ENCODE results near the gene DSCAML1.
A peak's percentile ranks its signal among the peaks of the same experiment; 100 is the strongest.

Gene DSCAML1

DNA sequence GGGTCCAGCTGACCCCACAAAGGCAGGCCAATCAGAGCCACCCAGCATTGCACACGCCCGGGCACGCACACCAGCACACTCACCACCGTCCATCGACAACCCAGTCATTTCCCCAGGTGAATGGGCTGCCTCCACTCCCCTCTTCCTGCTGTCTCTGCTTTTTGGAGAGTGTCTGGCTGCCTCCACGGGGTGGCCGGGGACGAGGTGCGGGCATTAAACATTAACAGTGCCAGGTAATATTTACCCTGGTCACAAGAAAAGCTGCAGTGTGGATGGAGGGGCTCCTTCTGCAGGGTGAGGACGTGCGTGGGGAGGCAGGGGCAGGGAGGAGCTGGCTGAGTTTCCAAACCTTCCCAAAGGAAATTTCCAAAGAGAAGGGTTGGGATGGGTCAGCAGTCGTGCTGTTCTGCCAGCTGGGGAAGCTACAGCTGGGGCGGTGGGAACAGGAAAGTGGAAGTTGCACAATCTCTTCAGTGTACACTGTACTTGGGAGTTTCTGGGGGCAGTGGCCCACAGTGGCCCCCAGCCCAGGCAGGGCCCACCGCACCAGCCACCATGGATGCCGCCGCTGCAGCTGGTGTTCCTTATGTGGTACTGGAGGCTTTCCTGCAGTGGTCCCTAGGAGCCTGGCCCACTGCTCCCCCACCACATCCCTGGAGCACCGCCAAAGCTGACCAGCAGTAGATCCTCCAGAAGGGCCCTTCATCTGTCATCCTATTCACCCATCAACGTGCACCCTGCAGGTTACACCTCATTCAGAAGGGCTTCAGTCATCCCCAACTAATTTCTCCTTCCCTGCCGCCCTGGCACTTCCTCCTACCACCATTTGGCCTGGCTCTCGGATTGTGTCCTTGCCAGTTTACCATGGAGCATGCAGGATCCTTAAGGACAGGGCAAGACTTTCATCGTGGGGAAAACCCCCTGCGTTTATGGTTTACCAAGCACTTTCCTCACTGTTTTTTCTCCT lies 27.8 kb upstream of the DSCAML1 start, which contains the start of gene FXYD2:
FXYD2 (minus strand) TSS at position 174 of the 967 bp plus-strand sequence; CDS start at position 108, 66 bp downstream.
- no peak for DNase-seq (ENCODE audit: low read depth, low spot score)
- POLR2A ChIA-PET, result no interaction called here
- TF ChIP-seq CTCF (IDR thresholded peaks at IDR 0.05; ENCODE audit: insufficient read depth, low read length, missing control alignments), result no peak
- CTCF ChIA-PET, result interaction anchor here (0.9 to 11.7 kb wide), 9 partner anchors 8 to 398 kb away, joined by 3 to 316 read pairs (median 4); no protein-coding TSS in a partner anchor
- no peak within 1 kb of the TSS for H3K4me3 ChIP-seq (ENCODE audit: low read depth, low read length)

- CTCF ChIA-PET, result interaction anchor here (0.6 to 11.7 kb wide), 10 partner anchors 8 to 597 kb away, joined by 3 to 316 read pairs (median 4); no protein-coding TSS in a partner anchor
- no peak for DNase-seq (ENCODE audit: low read depth, low spot score)
- no peak overlapping the region for H3K4me3 ChIP-seq (ENCODE audit: low read depth, low read length)
- POLR2A ChIA-PET, result no interaction called here
- TF ChIP-seq CTCF (IDR thresholded peaks at IDR 0.05; ENCODE audit: insufficient read depth, low read length, missing control alignments), result no peak
These were observed 27.0 kb upstream of the DSCAML1 start for GRCh38 chr11:117823946-117824420.

- no peak for TF ChIP-seq CTCF (IDR thresholded peaks at IDR 0.05; ENCODE audit: insufficient read depth, low read length, missing control alignments)
- DNase-seq (ENCODE audit: low read depth, low spot score), result no peak
- CTCF ChIA-PET, result interaction anchor here (0.9 to 11.7 kb wide), 8 partner anchors 8 to 231 kb away, joined by 3 to 316 read pairs (median 6); no protein-coding TSS in a partner anchor
- H3K4me3 ChIP-seq (ENCODE audit: low read depth, low read length), result no peak overlapping the region
- POLR2A ChIA-PET, result no interaction called here
These were observed 26.4 kb upstream of the DSCAML1 start for GRCh38 chr11:117823294-117823945.

- POLR2A ChIA-PET, result no interaction called here
- CTCF ChIA-PET, result interaction anchor here (1.6 to 11.7 kb wide), 6 partner anchors 9 to 396 kb away, joined by 4 to 316 read pairs (median 78); no protein-coding TSS in a partner anchor
- DNase-seq (ENCODE audit: low read depth, low spot score), result no peak
- H3K4me3 ChIP-seq (ENCODE audit: low read depth, low read length), result no peak overlapping the region
- peak; percentile 58 for TF ChIP-seq CTCF (IDR thresholded peaks at IDR 0.05; ENCODE audit: insufficient read depth, low read length, missing control alignments)
These were observed 25.3 kb upstream of the DSCAML1 start for GRCh38 chr11:117822074-117823033.

- POLR2A ChIA-PET, result no interaction called here
These were observed 24.4 kb upstream of the DSCAML1 start for GRCh38 chr11:117821431-117821830.

More at GRCh38 chr11:117821431-117821830, 24.4 kb upstream of the DSCAML1 start:
- TF ChIP-seq CTCF (IDR thresholded peaks at IDR 0.05; ENCODE audit: insufficient read depth, low read length, missing control alignments), result no peak
- DNase-seq (ENCODE audit: low read depth, low spot score), result no peak
- CTCF ChIA-PET, result interaction anchor here (0.5 to 11.7 kb wide), 6 partner anchors 10 to 395 kb away, joined by 3 to 316 read pairs (median 78); no protein-coding TSS in a partner anchor
- H3K4me3 ChIP-seq (ENCODE audit: low read depth, low read length), result no peak overlapping the region
